GM12801 (cell line): ENCODE measurements around the gene USH2A.

Experiments
- CTCF ChIP-seq: IDR thresholded peaks from one replicate; pipeline ENCODE4 v1.5.1; 2011; ENCODE audit warnings: control low read depth; ENCODE audit not compliant: insufficient read length; ENCODE audit errors: extremely low read depth

Gene USH2A

GRCh38 chr1:215590779-215591491 lies 832.3 kb downstream of the USH2A start:
- no peak for TF ChIP-seq CTCF

- no peak for TF ChIP-seq CTCF
Observed at GRCh38 chr1:215589650-215590435, 833.4 kb downstream of the USH2A start.

- no peak for TF ChIP-seq CTCF
Observed at GRCh38 chr1:215584389-215584788, 838.9 kb downstream of the USH2A start.

- no peak for TF ChIP-seq CTCF
Observed at GRCh38 chr1:215583185-215583749, 840.0 kb downstream of the USH2A start.

GRCh38 chr1:215581896-215582295 lies 841.4 kb downstream of the USH2A start:
- TF ChIP-seq CTCF, result no peak
